HCT116 (cell line): ENCODE measurements around the gene TEX19. TPM values are rescaled to one million over a fixed set of nuclear protein-coding genes. Genes with fewer than 3 reads are reported as not detected.
A peak's percentile ranks its signal among the peaks of the same experiment; 100 is the strongest.
"Not testable (repeated sequence)": the region's sequence is repeated elsewhere in the genome, so short reads cannot be mapped to it uniquely, and the experiment has no call there.

Experiments
- ATAC-seq: fragments of 200-7000 bp; cut with Tn5 transposase; 2 replicates; pipeline ENCODE4 v1.9.1; 2020; ENCODE audit warnings: mild to moderate bottlenecking, moderate library complexity
- BruUV-seq: library from RNA; stranded (reverse); fragments of 400-500 nt; replicated peaks from 2 replicates; lab custom pipeline; 2021; lab: Mats Ljungman, UMichigan
- CTCF ChIA-PET: fragments of 300-600 bp; sonication (Branson Sonifier 250); formaldehyde crosslinking; loops from one replicate; lab custom pipeline; 2021; ENCODE audit warnings: antibody characterized with exemption; lab: Charles Lee
- POLR2A ChIA-PET: fragments of 300-600, 350-600 bp; sonication (Branson Sonifier 250); formaldehyde crosslinking; loops from one replicate; lab custom pipeline; 2021; ENCODE audit warnings: antibody characterized with exemption; lab: Charles Lee
- RAD21 ChIA-PET, 2 experiments: fragments of 300-600 bp; sonication (Branson Sonifier 250); formaldehyde crosslinking; loops; one replicate each; lab custom pipeline; 2023; ENCODE audit warnings: low total read pairs in 2 of 2; ENCODE audit not compliant: uncharacterized antibody in 2 of 2, unreplicated experiment in 2 of 2, low non-redundant PET in 1 of 2; lab: Charles Lee
- DNase-seq: peaks from one replicate; pipeline ENCODE4 v3.0.0-alpha.2; 2010; ENCODE audit warnings: low read depth, low spot score
- H2AFZ ChIP-seq: fragments of 200-600 bp; shearing (Covaris generic), sonication (generic); 2 replicates; pipeline ENCODE4 v1.6.1; 2017; ENCODE audit warnings: low read depth, mixed run types, mixed read lengths, antibody characterized with exemption, low read length; ENCODE audit not compliant: poor library complexity, severe bottlenecking
- H3K27ac ChIP-seq: 2 replicates; pipeline ENCODE4 v1.5.1; 2012; ENCODE audit warnings: low read depth, low read length
- H3K27me3 ChIP-seq: fragments of 200-600 bp; sonication (generic); 2 replicates; pipeline ENCODE4 v1.6.1; 2016; ENCODE audit warnings: mixed run types, low read length, mixed read lengths; ENCODE audit not compliant: insufficient read depth
- H3K36me3 ChIP-seq, 2 experiments: fragments of 200-500 bp in 1 of 2; fragments of 200-600 bp in 1 of 2; sonication (Bioruptor generic) in 1 of 2; sonication (generic) in 1 of 2; 2 replicates each; pipeline versions ENCODE4 v1.5.1 to v1.6.1; 2014 to 2016; ENCODE audit warnings: low read length in 2 of 2, inconsistent platforms in 1 of 2, mixed read lengths in 1 of 2, mixed run types in 1 of 2; ENCODE audit not compliant: insufficient read depth in 2 of 2, control insufficient read depth in 1 of 2
- H3K4me1 ChIP-seq, 2 experiments: fragments of 200-600 bp in 1 of 2; sonication (generic) in 1 of 2; 2 replicates each; pipeline versions ENCODE4 v1.5.1 to v1.6.1; 2012 to 2017; ENCODE audit warnings: low read length in 2 of 2, inconsistent platforms in 1 of 2, mild to moderate bottlenecking in 1 of 2, mixed read lengths in 1 of 2, mixed run types in 1 of 2, moderate library complexity in 1 of 2; ENCODE audit not compliant: insufficient read depth in 2 of 2, control insufficient read depth in 1 of 2
- H3K4me2 ChIP-seq: fragments of 200-600 bp; sonication (generic); 2 replicates; pipeline ENCODE4 v1.6.1; 2017; ENCODE audit warnings: mixed run types, low read length, mixed read lengths
- H3K4me3 ChIP-seq, 2 experiments: fragments of 200-600 bp in 1 of 2; sonication (generic) in 1 of 2; replicated peaks in 1 of 2; 2 replicates each; pipeline ENCODE4 v1.5.1; 2011 to 2016; ENCODE audit warnings: low read length in 2 of 2, control low read depth in 1 of 2, low read depth in 1 of 2, mild to moderate bottlenecking in 1 of 2, mixed read lengths in 1 of 2, mixed run types in 1 of 2
- H3K79me2 ChIP-seq: fragments of 200-600 bp; sonication (generic); 2 replicates; pipeline ENCODE4 v1.6.1; 2017; ENCODE audit warnings: mild to moderate bottlenecking, mixed run types, low read length, moderate library complexity, mixed read lengths; ENCODE audit not compliant: insufficient read depth
- H3K9ac ChIP-seq: fragments of 200-600 bp; sonication (generic); 2 replicates; pipeline ENCODE4 v1.6.1; 2016; ENCODE audit warnings: low read length, mixed read lengths
- H3K9me2 ChIP-seq: fragments of 200-600 bp; sonication (generic), shearing (Covaris generic); 2 replicates; pipeline ENCODE4 v1.6.1; 2017; ENCODE audit warnings: mixed run types, mild to moderate bottlenecking, moderate library complexity; ENCODE audit not compliant: insufficient read depth
- H3K9me3 ChIP-seq, 2 experiments: fragments of 200-500 bp in 1 of 2; fragments of 200-600 bp in 1 of 2; sonication (Bioruptor generic) in 1 of 2; sonication (generic) in 1 of 2; 2 replicates each; pipeline ENCODE4 v1.6.1; 2014 to 2017; ENCODE audit warnings: low read length in 2 of 2, mixed read lengths in 2 of 2, inconsistent platforms in 1 of 2, low read depth in 1 of 2, mild to moderate bottlenecking in 1 of 2, mixed run types in 1 of 2, moderate library complexity in 1 of 2; ENCODE audit not compliant: control insufficient read depth in 1 of 2, insufficient read depth in 1 of 2
- H4K20me1 ChIP-seq: fragments of 200-600 bp; sonication (generic), shearing (Covaris generic); 2 replicates; pipeline ENCODE4 v1.6.1; 2017; ENCODE audit warnings: mixed run types, mild to moderate bottlenecking, moderate library complexity; ENCODE audit not compliant: insufficient read depth
- ATF3 ChIP-seq: IDR thresholded peaks from 2 replicates; pipeline ENCODE4 v1.6.1; 2012
- CBX3 ChIP-seq: IDR thresholded peaks from 2 replicates; pipeline ENCODE4 v1.6.1; 2012; ENCODE audit warnings: low read depth
- CTCF ChIP-seq, 3 experiments: fragments of 200-600 bp in 1 of 3; sonication (generic) in 1 of 3; IDR thresholded peaks in 2 of 3; conservative IDR thresholded peaks in 1 of 3; 2 replicates each; pipeline ENCODE4 v1.5.1; 2012 to 2017; ENCODE audit warnings: low read depth in 2 of 3, low read length in 2 of 3, antibody characterized with exemption in 1 of 3, borderline replicate concordance in 1 of 3, control low read depth in 1 of 3, mild to moderate bottlenecking in 1 of 3, mixed read lengths in 1 of 3, mixed run types in 1 of 3, moderate library complexity in 1 of 3; ENCODE audit not compliant: insufficient read depth in 1 of 3
- ELF1 ChIP-seq: IDR thresholded peaks from 2 replicates; pipeline ENCODE4 v1.6.1; 2012; ENCODE audit warnings: low read depth, borderline replicate concordance
- EZH2phosphoT487 ChIP-seq: fragments of 200-600 bp; IDR thresholded peaks from 2 replicates; pipeline ENCODE4 v1.6.1; 2018; ENCODE audit warnings: antibody characterized with exemption, borderline replicate concordance
- RAD21 ChIP-seq: IDR thresholded peaks from 2 replicates; pipeline ENCODE4 v1.6.1; 2012; ENCODE audit warnings: low read depth, mild to moderate bottlenecking
- REST ChIP-seq: IDR thresholded peaks from 2 replicates; pipeline ENCODE4 v1.6.1; 2012; ENCODE audit warnings: low read depth
- SRF ChIP-seq: IDR thresholded peaks from 2 replicates; pipeline ENCODE4 v1.6.1; 2012; ENCODE audit warnings: low read depth
- ZBTB33 ChIP-seq: IDR thresholded peaks from 2 replicates; pipeline ENCODE4 v1.6.1; 2011; ENCODE audit warnings: mild to moderate bottlenecking, low read length, moderate library complexity; ENCODE audit not compliant: insufficient replicate concordance; ENCODE audit errors: extremely low read depth
- ZFX ChIP-seq: fragments of 450-650 bp; IDR thresholded peaks from 2 replicates; pipeline ENCODE4 v1.6.1; 2017
- intact Hi-C: fragments of 100-400 bp; cut with micrococcal nuclease; formaldehyde crosslinking; loops from 2 replicates; pipeline ENCODE4 v1.10.0; 2022
- total RNA-seq: library from RNA; stranded (reverse); gene quantifications from one replicate; pipeline ENCODE4 v1.2.1, GENCODE V29; 2021; ENCODE audit not compliant: unreplicated experiment

The TEX19 gene
- total RNA-seq, 1 experiment from 2014 or later, result 2.1 TPM

- H4K20me1 ChIP-seq, RAD21 ChIA-PET, H3K36me3 ChIP-seq, CTCF ChIA-PET, DNase-seq, H3K79me2 ChIP-seq, H2AFZ ChIP-seq, H3K9me2 ChIP-seq, H3K27me3 ChIP-seq, ATAC-seq, H3K4me2 ChIP-seq, H3K9me3 ChIP-seq, POLR2A ChIA-PET, H3K4me3 ChIP-seq, H3K27ac ChIP-seq, intact Hi-C loops, H3K9ac ChIP-seq: not testable (repeated sequence)
- peaks cover 13 to 24% of the 10 kb centered on the region in 2 experiments; a peak in 3 of 4 replicates for H3K4me1 ChIP-seq
- BruUV-seq, result TSS peak; percentile 87
These were observed 516 bp downstream of the TEX19 start for GRCh38 chr17:82359451-82360074.

GRCh38 chr17:82361885-82362633 lies 3.0 kb downstream of the TEX19 start:
- Histone ChIP-seq H3K36me3 (no peaks in the 10 kb centered on the region), H3K4me3 (no peak overlapping the region), H2AFZ (no peak overlapping the region), H3K4me2 (no peak overlapping the region), H3K79me2 (no peaks in the 10 kb centered on the region), H3K9me2 (no peaks in the 10 kb centered on the region), H4K20me1 (no peaks in the 10 kb centered on the region), H3K4me1 (peaks cover 15 to 17% of the 10 kb centered on the region in 2 experiments), H3K27me3 (no peaks in the 10 kb centered on the region), H3K27ac (no peak overlapping the region), H3K9ac (no peak overlapping the region), H3K9me3 (no peaks in the 10 kb centered on the region)
- RAD21 ChIA-PET, result no interaction called here
- BruUV-seq, result no TSS peak
- CTCF ChIA-PET, result no interaction called here
- POLR2A ChIA-PET, result no interaction called here
- intact Hi-C loops, result no loop called here
- DNase-seq (no peak), ATAC-seq (no peak)
- no peak for TF ChIP-seq RAD21
- no peak for TF ChIP-seq ZFX
- no peak for TF ChIP-seq REST
- TF ChIP-seq ZBTB33, result no peak
- TF ChIP-seq CTCF (IDR thresholded peaks at IDR 0.05 in 2 of 3, conservative IDR thresholded peaks at IDR 0.05 in 1 of 3; ENCODE audit: borderline replicate concordance in 1 of 3, insufficient read depth in 1 of 3, low read depth in 2 of 3, low read length in 2 of 3), result no peak
- no peak for TF ChIP-seq CBX3
- no peak for TF ChIP-seq EZH2phosphoT487
- TF ChIP-seq ELF1, result no peak
- no peak for TF ChIP-seq ATF3
- TF ChIP-seq SRF, result no peak
